Heart left ventricle (tissue), 13 donors: ENCODE measurements around the gene TBCD.

Experiments used
- POLR2A ChIP-seq, 2 donors: fragments of 450-650 bp; IDR thresholded peaks; one replicate each; pipeline ENCODE4 v1.6.1; 2017; ENCODE audit warnings: antibody characterized with exemption in 2 of 2, mild to moderate bottlenecking in 2 of 2, moderate library complexity in 2 of 2
- TF ChIP-seq, protein P1 (sequence below), 12 donors: fragments of 200-600 bp; sonication (generic) in 4 of 12; IDR thresholded peaks; one replicate each; pipeline versions ENCODE4 v1.5.0 to v1.8.0; 2018 to 2022; ENCODE audit warnings: antibody characterized with exemption in 12 of 12, mild to moderate bottlenecking in 5 of 12
- donor health status: ischemic (EF 13 %, LVEDD 7.1; RV severe dilation, severe dysfunction).
- donor health status: DM: no; HTN: yes; CAD: no.
- donor health status: DM: no; HTN: no; CAD: no.
- donor health status: ischemic (EF 25% LVEDD 6.9; RV normal size, moderate dysfunction).
- donor health status: ischemic (EF 25% LVEDD 5.7; RV mildly dilated, moderate dysfunction).
- donor health status: ischemic (EF 35%, LVEDD 5.7; RV mildly dilated, moderate dysfunction).
- donor health status: nonischemic (EF 11% LVEDD 7.7; RV severe dilation, severe dysfunction).
- donor health status: DM: yes; HTN: yes; CAD: no.
- donor health status: PGD.
- donor health status: ischemic (EF 29% LVEDD 5.4; RV normal size, mild dysfunction).
- donor health status: nonischemic (EF 23%, LVEDD 6.1; RV moderate dilation, normal function).

- TF ChIP-seq POLR2A (IDR thresholded peaks at IDR 0.05): no peak
- TF ChIP-seq, protein P1, sequence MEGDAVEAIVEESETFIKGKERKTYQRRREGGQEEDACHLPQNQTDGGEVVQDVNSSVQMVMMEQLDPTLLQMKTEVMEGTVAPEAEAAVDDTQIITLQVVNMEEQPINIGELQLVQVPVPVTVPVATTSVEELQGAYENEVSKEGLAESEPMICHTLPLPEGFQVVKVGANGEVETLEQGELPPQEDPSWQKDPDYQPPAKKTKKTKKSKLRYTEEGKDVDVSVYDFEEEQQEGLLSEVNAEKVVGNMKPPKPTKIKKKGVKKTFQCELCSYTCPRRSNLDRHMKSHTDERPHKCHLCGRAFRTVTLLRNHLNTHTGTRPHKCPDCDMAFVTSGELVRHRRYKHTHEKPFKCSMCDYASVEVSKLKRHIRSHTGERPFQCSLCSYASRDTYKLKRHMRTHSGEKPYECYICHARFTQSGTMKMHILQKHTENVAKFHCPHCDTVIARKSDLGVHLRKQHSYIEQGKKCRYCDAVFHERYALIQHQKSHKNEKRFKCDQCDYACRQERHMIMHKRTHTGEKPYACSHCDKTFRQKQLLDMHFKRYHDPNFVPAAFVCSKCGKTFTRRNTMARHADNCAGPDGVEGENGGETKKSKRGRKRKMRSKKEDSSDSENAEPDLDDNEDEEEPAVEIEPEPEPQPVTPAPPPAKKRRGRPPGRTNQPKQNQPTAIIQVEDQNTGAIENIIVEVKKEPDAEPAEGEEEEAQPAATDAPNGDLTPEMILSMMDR (IDR thresholded peaks at IDR 0.05): no peak
Observed at GRCh38 chr17:82888583-82889495, 137.0 kb downstream of the TBCD start.
